ENCODE data around the gene TSEN34. TPM values are rescaled to one million over a fixed set of nuclear protein-coding genes. Genes with fewer than 3 reads are reported as not detected.

TSEN34 gene
- total RNA-seq, 4 donors from 2014 or later = 62.0 to 138 (median 65.9) TPM

DNA sequence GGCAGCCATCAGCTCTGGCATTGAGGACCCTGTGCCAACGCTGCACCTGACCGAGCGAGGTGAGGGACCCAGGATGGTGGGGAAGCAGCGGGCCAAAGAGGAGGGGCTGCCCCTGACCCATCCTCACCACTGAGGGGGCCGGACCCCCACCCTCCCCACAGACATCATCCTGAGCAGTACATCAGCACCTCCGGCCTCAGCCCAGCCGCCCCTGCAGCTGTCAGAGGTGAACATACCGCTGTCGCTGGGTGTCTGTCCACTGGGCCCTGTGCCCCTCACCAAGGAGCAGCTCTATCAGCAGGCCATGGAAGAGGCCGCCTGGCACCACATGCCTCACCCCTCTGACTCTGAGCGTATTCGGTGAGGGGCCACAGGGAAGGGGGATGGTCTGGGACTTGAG is 38.8 kb upstream of the TSEN34 start:
- 96% methylated on average over 11 of the region's 12 CpGs; no CpG with 5 or more reads in 1 of the 2 donors for WGBS, 2 donors (ENCODE audit: low coverage in 1 of 2)
- Histone ChIP-seq H3K27me3 (no peaks in the 10 kb centered on the region), H3K4me1 (peaks cover 0 to 3% (median 0%) of the 10 kb centered on the region in 4 donors), H3K9me3 (no peaks in the 10 kb centered on the region), H3K27ac (no peak overlapping the region), H3K36me3 (peaks cover 0 to 75% (median 38%) of the 10 kb centered on the region in 4 donors), H3K4me3 (no peak overlapping the region)
- intact Hi-C loops (cut with DNase I; ENCODE audit: low total_unique reads) = no loop called here
- TF ChIP-seq EP300 (IDR thresholded peaks at IDR 0.05; ENCODE audit: low read depth) (no peak), CTCF (IDR thresholded peaks at IDR 0.05) (no peak), POLR2A (IDR thresholded peaks at IDR 0.05) (no peak), POLR2AphosphoS5 (IDR thresholded peaks at IDR 0.05) (no peak)
- no peak for DNase-seq
- in situ Hi-C loops (cut with MboI; ENCODE audit: low pct_ligation_motif_present in 1 of 4, low pct_unique_long_range_greater_than_20kb in 1 of 4, low sequenced_read_pairs in 3 of 4) = no loop called here

GRCh38 chr19:54152878-54153524 is 38.1 kb upstream of the TSEN34 start:
- WGBS, 2 donors (ENCODE audit: low coverage in 1 of 2) = 60 to 90% methylated on average over 1 to 25 of the region's 25 CpGs
- Histone ChIP-seq H3K36me3 (peaks cover 0 to 76% (median 40%) of the 10 kb centered on the region in 4 donors), H3K9me3 (no peaks in the 10 kb centered on the region), H3K27ac (no peak overlapping the region), H3K4me3 (no peak overlapping the region), H3K4me1 (peaks cover 0 to 4% (median under 1%) of the 10 kb centered on the region in 4 donors), H3K27me3 (no peaks in the 10 kb centered on the region)
- DNase-seq = no peak
- intact Hi-C loops (cut with DNase I; ENCODE audit: low total_unique reads) (no loop called here), in situ Hi-C loops (cut with MboI; ENCODE audit: low pct_ligation_motif_present in 1 of 4, low pct_unique_long_range_greater_than_20kb in 1 of 4, low sequenced_read_pairs in 3 of 4) (no loop called here)
- TF ChIP-seq CTCF (IDR thresholded peaks at IDR 0.05) = no peak

- in situ Hi-C loops (cut with MboI; ENCODE audit: low pct_ligation_motif_present in 1 of 4, low pct_unique_long_range_greater_than_20kb in 1 of 4, low sequenced_read_pairs in 3 of 4) = no loop called here
- Histone ChIP-seq H3K36me3 (peaks cover 0 to 76% (median 35%) of the 10 kb centered on the region in 4 donors), H3K4me3 (no peak overlapping the region), H3K27ac (no peak overlapping the region), H3K4me1 (peaks cover 7 to 12% (median 9%) of the 10 kb centered on the region in 4 donors), H3K9me3 (no peaks in the 10 kb centered on the region), H3K27me3 (no peaks in the 10 kb centered on the region)
- peak; percentile 7 for DNase-seq
- TF ChIP-seq EP300 (IDR thresholded peaks at IDR 0.05; ENCODE audit: low read depth) (no peak), POLR2AphosphoS5 (IDR thresholded peaks at IDR 0.05) (no peak), CTCF (IDR thresholded peaks at IDR 0.05) (no peak), POLR2A (IDR thresholded peaks at IDR 0.05) (no peak)
- WGBS, 2 donors (ENCODE audit: low coverage in 1 of 2) = 87% methylated on average over 9 of the region's 10 CpGs; no CpG with 5 or more reads in 1 of the 2 donors
- intact Hi-C loops (cut with DNase I; ENCODE audit: low total_unique reads) = no loop called here
Observed at GRCh38 chr19:54153731-54154326, 37.3 kb upstream of the TSEN34 start.

DNA sequence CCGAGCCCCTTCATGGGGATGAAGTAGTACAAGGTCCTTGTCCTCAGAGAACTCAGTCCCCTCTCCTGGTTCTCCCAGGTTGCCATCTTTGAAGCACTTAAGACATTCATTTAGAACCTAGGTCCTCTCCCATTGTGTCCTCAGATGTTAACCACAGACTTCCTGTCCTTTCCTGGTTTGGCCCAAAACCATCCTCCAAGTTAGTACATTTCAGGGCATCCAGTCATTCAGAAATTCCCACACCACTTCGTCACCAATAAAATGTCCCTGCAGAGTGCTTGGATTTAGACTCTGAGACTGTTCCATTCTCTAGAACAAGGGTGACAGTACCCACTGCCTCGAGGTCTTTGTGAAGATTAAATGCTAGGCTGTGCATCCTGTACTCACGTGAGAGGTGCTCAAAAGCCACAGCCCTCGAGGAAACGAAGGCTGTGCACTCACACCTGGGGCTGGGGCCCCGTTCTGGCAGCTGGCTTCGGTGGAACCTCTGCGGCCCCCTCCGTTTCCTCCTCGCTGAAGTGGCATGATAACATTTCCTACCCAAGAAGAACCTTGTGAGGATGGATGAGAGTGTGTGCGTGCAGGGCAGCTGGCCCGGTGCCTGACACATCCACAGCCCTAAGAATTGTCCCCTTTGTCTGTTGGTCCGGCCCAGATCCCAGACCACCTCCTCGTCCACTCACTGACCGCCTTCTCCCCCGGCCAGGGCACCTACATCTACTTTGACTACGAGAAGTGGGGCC is 36.3 kb upstream of the TSEN34 start:
- peaks cover 0 to 71% (median 31%) of the 10 kb centered on the region in 4 donors for H3K36me3 ChIP-seq
- no peaks in the 10 kb centered on the region for H3K27me3 ChIP-seq
- no peaks in the 10 kb centered on the region for H3K9me3 ChIP-seq
- no peak for TF ChIP-seq POLR2AphosphoS5 (IDR thresholded peaks at IDR 0.05)
- no peak for TF ChIP-seq EP300 (IDR thresholded peaks at IDR 0.05; ENCODE audit: low read depth)
- no peak for TF ChIP-seq POLR2A (IDR thresholded peaks at IDR 0.05)
- no peak for TF ChIP-seq CTCF (IDR thresholded peaks at IDR 0.05)
- WGBS, 2 donors (ENCODE audit: low coverage in 1 of 2) = 68 to 92% methylated on average over 1 to 18 of the region's 18 CpGs
- no peak overlapping the region for H3K4me3 ChIP-seq
- H3K4me1 ChIP-seq = peaks cover 8 to 14% (median 10%) of the 10 kb centered on the region in 4 donors
- intact Hi-C loops (cut with DNase I; ENCODE audit: low total_unique reads) (no loop called here), in situ Hi-C loops (cut with MboI; ENCODE audit: low pct_ligation_motif_present in 1 of 4, low pct_unique_long_range_greater_than_20kb in 1 of 4, low sequenced_read_pairs in 3 of 4) (no loop called here)
- H3K27ac ChIP-seq = no peak overlapping the region
- no peak for DNase-seq

All from transverse colon (tissue), 4 donors.